NCI-H2107 treated with DMSO at 0.1 percent for 48 hours (cell line): Measurements from ENCODE around the gene ROS1.

Experiments
- DNase-seq: peaks from one replicate; lab custom pipeline; 2025; ENCODE audit not compliant: unreplicated experiment; lab: John Stamatoyannopoulos, UW

ROS1 gene

GRCh38 chr6:117441824-117442264, 16.1 kb upstream of the ROS1 start:
- no peak for DNase-seq

GRCh38 chr6:117440706-117441525, 15.2 kb upstream of the ROS1 start:
- DNase-seq = no peak

GRCh38 chr6:117432273-117432672, 6.5 kb upstream of the ROS1 start:
- no peak for DNase-seq

- DNase-seq = no peak
These were observed 2.0 kb downstream of the ROS1 start for GRCh38 chr6:117423754-117424153.

GRCh38 chr6:117418320-117418719, 7.4 kb downstream of the ROS1 start:
- DNase-seq = no peak

GRCh38 chr6:117417851-117418250, 7.9 kb downstream of the ROS1 start:
- DNase-seq = no peak

- no peak for DNase-seq
These were observed 11.0 kb downstream of the ROS1 start for GRCh38 chr6:117414770-117415169.

GRCh38 chr6:117411474-117411873, 14.3 kb downstream of the ROS1 start:
- no peak for DNase-seq

- DNase-seq = no peak
These were observed 15.9 kb downstream of the ROS1 start for GRCh38 chr6:117409863-117410262.

- no peak for DNase-seq
These were observed 16.3 kb downstream of the ROS1 start for GRCh38 chr6:117409420-117409819.

- no peak for DNase-seq
These were observed 21.2 kb downstream of the ROS1 start for GRCh38 chr6:117404548-117404947.

- no peak for DNase-seq
These were observed 23.9 kb downstream of the ROS1 start for GRCh38 chr6:117401799-117402198.

GRCh38 chr6:117399924-117400323, 25.8 kb downstream of the ROS1 start:
- DNase-seq = no peak

- DNase-seq = no peak
These were observed 26.6 kb downstream of the ROS1 start for GRCh38 chr6:117399126-117399525.

- no peak for DNase-seq
These were observed 28.1 kb downstream of the ROS1 start for GRCh38 chr6:117397536-117398227.

GRCh38 chr6:117396228-117396627, 29.5 kb downstream of the ROS1 start:
- no peak for DNase-seq

- DNase-seq = no peak
These were observed 30.6 kb downstream of the ROS1 start for GRCh38 chr6:117395164-117395563.

- no peak for DNase-seq
These were observed 32.7 kb downstream of the ROS1 start for GRCh38 chr6:117393045-117393444.

GRCh38 chr6:117391874-117392583, 33.7 kb downstream of the ROS1 start:
- no peak for DNase-seq

- DNase-seq = no peak
These were observed 36.3 kb downstream of the ROS1 start for GRCh38 chr6:117389227-117390057.

- no peak for DNase-seq
These were observed 38.2 kb downstream of the ROS1 start for GRCh38 chr6:117387454-117387974.
